RPMI7951 (cell line): Measurements from ENCODE around the gene SETD6. TPM values are rescaled to one million over a fixed set of nuclear protein-coding genes. Genes with fewer than 3 reads are reported as not detected.

Experiments
- DNase-seq: peaks from one replicate; pipeline ENCODE4 v3.0.0-alpha.2; 2012; ENCODE audit warnings: low read depth
- total RNA-seq: library from RNA; depleted of rRNA; stranded (reverse); fragments of >200 nt; shearing (Covaris generic); gene quantifications from 2 replicates; pipeline ENCODE4 v1.2.3, GENCODE V29; 2014

Gene SETD6
- total RNA-seq, 1 experiment from 2014 or later = 7.7 TPM

- DNase-seq = no peak
Observed at GRCh38 chr16:58493756-58494431, 21.4 kb upstream of the SETD6 start.

GRCh38 chr16:58494981-58495520 is 20.3 kb upstream of the SETD6 start:
- DNase-seq = peak; percentile 97

GRCh38 chr16:58495521-58496331 is 19.6 kb upstream of the SETD6 start:
- DNase-seq = peak; percentile 13

- DNase-seq = no peak
Observed at GRCh38 chr16:58497468-58497867, 17.8 kb upstream of the SETD6 start.

- DNase-seq = no peak
Observed at GRCh38 chr16:58497935-58498334, 17.4 kb upstream of the SETD6 start.

GRCh38 chr16:58498341-58499091 is 16.8 kb upstream of the SETD6 start:
- DNase-seq = no peak

- DNase-seq = no peak
Observed at GRCh38 chr16:58499092-58499511, 16.2 kb upstream of the SETD6 start.

GRCh38 chr16:58499615-58500351 is 15.5 kb upstream of the SETD6 start, which contains the start of gene NDRG4:
Gene NDRG4 (plus strand): TSS chr16:58500143. CDS start chr16:58500249, 106 bp downstream.
- peak; percentile 74 for DNase-seq

- DNase-seq = no peak
Observed at GRCh38 chr16:58500430-58501241, 14.7 kb upstream of the SETD6 start.

GRCh38 chr16:58501242-58502131 is 13.8 kb upstream of the SETD6 start:
- no peak for DNase-seq

- DNase-seq = no peak
Observed at GRCh38 chr16:58502217-58502921, 12.9 kb upstream of the SETD6 start.

GRCh38 chr16:58503166-58503862 is 12.0 kb upstream of the SETD6 start:
- DNase-seq = no peak

GRCh38 chr16:58503863-58504688 is 11.2 kb upstream of the SETD6 start:
- DNase-seq = no peak

GRCh38 chr16:58506241-58507194 is 8.8 kb upstream of the SETD6 start:
- DNase-seq = no peak

- no peak for DNase-seq
Observed at GRCh38 chr16:58507195-58507962, 7.9 kb upstream of the SETD6 start.
